Astrocyte of the hippocampus (primary cell): Measurements from ENCODE around the gene DIAPH3.

ENCODE experiments used
- DNase-seq: peaks from one replicate; pipeline ENCODE4 v3.0.0; 2011; ENCODE audit warnings: low read depth, low spot score

Gene DIAPH3

DNA sequence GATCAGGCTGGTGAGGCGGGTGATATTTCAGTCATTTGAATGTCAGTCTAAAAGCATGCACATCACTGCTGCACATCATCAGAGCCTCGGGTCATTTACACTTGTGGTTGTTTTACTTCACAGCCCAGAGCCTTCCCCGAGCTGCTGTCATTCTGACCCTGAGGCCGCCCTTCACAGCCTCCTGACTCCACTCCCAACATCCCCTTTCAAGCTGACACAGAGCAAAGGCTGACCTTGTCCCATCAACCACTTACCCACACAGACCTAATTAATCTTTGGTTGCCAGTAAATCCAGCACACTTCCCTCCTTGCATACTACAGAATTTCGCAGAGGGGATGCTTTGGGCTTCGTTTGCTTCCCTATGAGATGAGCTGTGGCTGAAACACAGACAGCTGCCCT lies 528.1 kb downstream of the DIAPH3 start:
- DNase-seq: no peak

DNA sequence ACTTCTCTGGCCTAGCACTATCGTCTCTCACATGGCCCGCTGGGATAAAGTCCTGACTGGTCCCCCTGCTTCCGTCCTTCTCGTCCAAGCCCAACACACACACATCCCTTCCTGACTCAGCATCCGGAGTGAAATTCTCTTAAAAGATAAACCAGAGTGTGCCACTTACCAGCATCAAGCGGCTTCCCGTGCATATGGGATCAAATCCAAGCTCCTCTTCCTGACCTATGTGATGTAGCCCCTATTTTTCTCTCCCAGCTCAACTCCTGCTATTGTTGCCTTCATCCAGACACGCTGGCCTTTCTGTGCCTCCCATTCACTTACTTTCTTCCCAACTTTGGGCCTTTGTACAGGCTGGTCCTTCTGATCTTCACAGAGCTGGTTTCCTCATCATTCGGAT lies 530.4 kb downstream of the DIAPH3 start:
- no peak for DNase-seq

DNA sequence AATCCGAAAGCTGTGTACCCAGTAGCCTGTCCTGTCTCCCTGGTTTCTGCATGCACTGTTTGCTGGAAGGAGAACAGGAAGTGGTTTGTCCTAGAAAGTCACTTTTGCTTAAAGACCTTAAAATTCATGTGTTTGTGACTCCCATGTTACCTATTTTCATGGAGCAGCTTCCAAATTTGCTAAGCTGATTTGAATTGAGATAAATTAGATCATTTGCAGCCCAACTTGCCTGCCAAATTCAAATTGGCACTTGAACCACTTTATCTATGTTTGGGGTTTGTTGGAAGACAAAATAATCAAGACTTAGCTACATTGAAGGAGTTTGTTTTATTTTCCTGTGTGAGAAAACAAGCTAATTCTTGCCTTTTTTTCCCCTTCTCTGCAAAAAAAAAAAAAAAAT lies 532.5 kb downstream of the DIAPH3 start:
- DNase-seq: no peak

DNA sequence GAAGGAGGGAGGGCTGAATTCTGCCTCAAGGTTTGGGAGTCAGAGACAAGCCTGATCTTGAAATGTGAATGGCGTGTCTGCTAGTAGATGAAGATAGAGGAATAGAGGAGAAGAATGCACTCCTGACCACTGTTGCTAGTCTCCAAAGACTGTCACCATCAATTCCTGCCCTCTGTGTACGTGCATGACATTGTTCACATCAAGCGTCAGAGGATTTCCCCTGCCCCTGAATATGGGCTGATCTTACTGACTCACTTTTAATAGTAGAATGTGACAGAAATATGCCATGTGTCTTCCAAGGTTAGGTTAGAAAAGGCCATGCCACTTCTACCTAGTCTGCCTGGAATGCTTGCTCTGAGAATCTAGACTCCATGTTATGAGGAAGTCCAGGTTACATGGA lies 538.6 kb downstream of the DIAPH3 start:
- no peak for DNase-seq

DNA sequence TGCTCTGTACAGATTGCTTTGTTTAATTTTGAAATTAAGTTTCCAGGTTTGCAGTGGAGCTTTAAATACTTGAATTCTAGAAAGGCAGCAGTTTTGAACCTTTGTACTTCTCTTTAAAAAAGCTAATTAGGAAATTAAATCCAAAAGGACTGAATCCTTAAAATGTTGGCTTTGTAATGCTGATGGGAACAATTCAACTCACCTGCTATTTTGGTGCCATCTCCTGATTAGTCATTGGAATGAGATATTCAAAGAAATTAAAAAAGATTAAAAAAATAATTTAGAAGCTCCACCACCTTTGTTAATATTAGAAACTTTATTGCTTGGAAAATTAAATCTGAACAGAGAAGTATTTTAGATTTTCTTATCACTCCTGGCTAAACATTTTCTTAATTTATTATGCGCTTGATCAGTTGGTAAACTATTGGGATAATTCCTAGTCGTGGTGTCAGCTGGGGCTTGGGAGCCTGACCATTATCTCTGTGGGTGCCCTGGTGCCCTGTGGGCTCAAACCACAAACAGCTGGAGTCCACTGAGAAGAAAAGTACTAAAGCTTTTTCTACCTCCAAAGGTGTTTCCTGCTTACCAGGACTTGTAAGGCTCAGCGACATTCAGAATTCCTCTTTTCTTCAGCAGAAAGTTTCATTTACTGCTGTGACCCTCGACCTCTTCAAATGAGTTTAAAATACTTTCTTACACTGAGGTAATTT lies 540.4 kb downstream of the DIAPH3 start:
- no peak for DNase-seq

DNA sequence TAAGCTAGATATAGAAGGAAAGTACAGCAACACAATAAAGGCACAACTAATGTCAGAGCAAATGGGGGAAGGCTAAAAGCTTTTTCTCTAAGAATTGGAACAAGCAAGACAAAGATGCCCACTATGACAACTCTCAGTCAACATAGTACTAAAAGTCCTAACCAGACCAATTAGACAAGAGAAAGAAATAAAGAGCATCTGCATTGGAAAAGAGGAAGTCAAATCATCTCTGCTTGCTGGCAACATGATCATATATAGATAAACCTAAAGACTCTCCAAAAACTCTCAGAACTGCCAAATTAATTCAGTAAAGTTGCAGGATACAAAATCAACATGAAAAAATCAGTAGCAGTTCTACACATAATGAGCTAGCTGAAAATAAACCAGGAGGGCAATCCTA lies 542.0 kb downstream of the DIAPH3 start:
- DNase-seq: no peak
